Hindlimb muscle (tissue), 1 donor: ENCODE measurements around the gene KLHL29. TPM values are rescaled to one million over a fixed set of nuclear protein-coding genes. Genes with fewer than 3 reads are reported as not detected.

Experiments
- DNase-seq: peaks from one replicate; pipeline ENCODE4 v3.0.0-alpha.2; 2013
- polyA plus RNA-seq: library from polyadenylated mRNA; unstranded; fragments of 120-200 nt; gene quantifications from one replicate; pipeline ENCODE4 v1.2.1, GENCODE V29; 2013; ENCODE audit not compliant: insufficient read length

Gene KLHL29
- polyA plus RNA-seq, 1 donor = 7.6 TPM

DNA sequence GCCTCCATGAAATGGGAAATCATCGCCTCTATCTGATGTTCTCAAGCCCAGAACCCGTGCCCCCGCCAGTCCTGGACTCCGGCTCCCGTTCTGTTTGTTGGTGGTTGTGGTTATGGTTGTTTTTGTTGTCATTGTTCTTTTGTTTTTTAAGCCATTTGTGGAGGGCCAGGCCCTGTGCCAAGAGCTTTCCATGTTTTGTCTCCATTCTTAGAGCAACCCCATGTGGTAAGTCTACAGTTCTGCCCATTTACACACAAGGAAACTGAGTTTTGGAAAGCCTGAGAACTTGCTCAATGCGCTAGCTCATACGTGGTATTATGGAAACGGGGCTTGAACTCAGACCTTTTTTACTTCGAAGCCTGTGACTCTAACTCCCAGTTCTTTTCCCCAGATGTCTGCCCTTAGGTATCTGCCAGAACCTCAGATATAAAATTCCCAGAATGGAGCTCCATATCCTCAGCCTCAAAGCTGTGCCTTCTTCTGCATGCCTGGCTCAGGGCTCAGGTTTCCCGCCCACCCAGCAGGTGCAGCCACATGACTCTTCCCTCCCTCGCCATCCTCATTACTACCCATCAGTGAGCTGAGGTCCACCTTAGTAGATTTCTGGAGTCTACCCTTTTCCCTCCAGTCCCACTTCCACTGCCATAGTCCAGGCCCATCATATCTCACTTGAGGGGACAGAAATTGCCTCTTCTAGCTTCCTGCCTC is 194.1 kb downstream of the KLHL29 start:
- no peak for DNase-seq

DNA sequence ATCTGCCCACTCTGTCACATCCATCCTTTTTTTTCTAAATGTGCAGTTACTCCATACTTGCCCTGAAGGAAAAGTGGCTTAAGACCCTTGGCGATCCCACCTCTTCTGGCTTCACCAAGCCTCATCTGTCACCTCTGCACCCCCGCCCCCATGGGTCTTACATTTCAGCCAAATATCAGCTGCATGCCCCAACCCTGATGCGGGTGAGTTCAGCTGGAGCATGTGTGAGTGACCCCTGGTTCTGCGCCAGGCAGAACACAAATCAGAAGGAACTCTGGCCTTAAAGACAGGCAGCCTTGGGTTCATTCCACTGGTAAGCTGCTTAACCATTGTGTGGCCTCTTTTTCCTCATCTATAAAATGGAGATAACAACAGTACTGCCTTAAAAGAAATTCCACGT is 194.7 kb downstream of the KLHL29 start:
- DNase-seq = no peak

DNA sequence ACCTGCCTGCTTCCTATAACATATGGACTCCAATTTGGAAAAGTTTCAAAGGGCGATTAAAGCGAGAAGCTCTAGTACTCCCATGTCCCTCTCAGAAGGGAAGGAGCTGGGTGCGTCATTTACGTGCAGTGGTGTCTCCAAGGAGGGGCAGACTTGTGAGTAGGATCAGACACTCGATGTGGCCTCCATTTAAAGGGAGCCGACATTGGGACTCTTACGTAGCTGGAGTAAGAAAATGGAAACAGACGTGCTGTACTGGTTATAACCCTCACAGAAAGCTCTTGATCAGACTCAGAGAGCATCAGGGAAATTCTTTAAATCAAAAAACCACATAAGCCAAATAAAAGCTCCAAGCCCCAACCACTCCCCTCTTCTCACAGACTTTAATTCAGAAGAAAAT is 198.5 kb downstream of the KLHL29 start:
- DNase-seq = no peak

DNA sequence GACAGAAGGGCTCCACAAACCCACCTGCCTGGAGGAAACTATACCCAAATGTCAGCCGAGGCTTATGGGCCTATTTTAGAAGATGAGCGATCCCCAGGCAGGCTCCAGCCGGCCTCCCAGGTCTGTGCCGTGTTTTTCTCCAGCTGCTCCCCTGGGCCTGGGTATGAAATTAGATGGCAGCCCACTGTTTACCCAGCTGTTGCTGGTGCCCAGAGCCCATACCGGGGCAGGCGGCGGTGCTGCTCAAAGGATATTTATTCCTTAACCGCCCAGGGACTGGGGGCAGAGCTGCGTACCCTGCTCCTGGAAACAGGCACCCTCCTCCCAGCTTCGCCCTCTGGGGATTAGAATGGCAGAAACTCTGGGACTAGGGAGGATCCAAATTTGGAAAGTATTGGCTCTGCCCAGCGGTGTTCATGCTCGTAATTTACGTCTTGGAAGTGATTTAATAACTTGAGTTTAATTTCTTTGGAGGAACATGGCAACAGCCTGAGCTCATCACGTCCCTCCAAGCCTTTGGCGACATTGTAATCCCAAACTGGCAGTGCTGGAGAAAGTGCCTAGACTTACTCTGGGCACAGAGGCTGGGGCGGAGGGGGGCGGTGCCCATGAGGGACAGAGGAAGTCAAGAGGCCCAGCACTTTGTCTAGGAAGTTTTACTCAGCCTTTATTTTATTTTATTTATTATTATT is 199.2 kb downstream of the KLHL29 start:
- DNase-seq = peak; percentile 29

DNA sequence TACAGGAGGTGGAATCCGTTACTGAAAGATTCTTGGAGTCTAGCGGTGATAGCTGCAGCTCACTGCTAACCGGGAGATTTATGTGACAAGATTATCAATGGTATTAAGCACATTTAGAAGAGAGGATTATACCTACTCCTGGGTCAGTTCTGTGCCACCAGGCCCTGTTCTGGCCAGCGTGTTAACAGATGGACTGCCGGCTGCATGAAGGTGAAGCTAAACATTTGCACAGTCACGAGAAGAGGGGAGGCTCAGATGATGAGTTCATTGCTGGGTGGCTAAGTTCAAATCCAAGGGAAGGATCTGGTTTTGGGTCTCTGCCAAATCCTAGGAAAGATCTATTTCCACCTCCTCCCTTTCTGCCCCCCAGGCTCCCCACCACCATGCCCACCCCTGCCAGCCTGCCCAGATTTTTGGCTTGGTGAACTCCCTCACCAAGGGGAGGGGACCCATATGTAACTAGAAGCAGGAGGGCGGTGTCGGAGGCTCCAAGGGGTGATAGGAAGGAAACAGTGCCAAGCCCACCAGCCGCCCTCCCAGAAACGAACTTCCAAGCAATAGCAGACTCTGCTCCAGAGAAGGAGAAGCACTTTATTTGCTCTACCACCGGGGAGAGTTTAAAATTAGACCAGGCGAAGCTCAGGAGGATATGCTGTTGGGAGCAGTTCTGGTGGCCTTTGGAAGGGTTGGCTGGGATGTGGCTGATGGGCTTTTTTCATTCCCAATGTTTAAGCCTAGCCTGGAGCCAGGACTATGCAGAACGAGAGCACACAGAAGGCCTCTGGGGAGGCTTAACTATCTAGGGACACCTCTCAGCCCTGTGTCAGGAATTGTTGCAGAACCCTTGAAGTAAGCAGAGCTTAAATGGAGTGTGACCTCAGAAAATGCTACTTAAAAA is 200.5 kb downstream of the KLHL29 start:
- no peak for DNase-seq

DNA sequence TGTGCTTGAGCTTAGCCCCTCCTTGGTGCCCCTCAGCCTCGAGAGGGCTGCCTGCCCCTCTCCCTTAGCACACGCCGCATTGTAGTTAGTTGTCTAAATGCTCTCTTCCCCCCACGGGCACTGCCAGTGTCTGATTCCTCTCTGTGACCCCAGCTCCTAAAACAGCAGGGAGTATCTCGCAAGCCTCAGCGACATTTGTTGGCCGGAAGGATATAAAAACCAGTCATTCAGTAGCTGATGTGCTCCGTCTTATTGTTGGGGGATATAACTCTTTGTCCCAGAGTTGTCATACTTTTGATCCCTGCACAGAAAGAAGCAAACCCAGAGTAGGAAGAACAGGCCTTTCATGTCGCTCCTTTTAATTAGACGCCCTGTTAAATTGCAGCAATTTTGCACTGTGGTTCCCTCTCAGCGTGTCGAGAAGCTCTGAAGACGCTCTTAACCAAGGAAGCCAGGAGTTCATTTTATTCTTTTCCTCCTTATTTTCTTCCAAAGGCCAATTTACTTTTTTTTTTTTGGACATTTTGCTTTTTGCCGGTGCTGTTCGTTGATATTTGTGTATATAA is 201.8 kb downstream of the KLHL29 start:
- DNase-seq = no peak

DNA sequence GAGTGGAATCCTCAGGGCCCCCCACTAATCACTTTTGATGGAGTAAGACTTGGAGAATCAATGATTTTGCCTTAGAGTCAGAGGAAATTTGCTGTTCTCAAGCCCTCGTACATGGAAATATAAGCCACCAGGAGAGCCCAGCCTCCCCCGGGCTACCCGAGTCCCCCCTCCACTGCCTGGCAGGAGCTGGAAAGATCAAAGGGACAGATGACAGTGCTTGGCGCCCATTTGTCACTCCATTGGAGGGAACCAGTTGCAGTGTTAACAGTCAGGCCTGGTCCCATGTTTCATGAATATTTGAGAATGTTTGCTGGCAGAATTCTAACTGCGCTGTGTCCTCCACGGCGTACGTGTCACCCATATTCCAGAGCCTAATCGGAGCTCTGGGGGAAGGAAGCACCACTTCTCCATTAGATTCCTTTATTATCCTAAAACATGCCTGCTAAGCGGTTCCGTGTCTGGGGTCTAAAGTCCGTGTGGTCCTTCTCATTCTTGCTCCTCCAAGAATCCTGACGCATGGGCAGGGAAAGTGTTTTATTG is 202.4 kb downstream of the KLHL29 start:
- no peak for DNase-seq

DNA sequence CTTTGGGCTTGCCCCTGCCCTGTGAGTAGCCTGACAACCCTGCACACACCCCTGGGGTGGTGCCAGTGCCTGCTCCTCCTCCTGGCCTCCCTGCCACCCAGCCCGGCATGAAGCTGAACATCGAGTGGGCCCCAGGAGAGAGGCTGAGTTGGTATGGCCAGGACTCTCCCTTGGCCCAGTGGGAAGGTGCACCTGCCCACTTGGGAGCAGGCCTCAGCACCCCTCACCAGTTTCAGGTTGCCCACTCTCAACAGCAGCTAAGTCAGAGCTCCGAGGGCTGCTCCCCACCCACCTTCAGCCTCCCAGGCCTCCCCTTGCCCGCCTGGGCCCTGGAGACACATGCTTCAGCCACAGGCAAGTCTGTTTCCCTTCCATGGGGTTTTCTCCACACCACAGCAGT is 203.1 kb downstream of the KLHL29 start:
- no peak for DNase-seq

DNA sequence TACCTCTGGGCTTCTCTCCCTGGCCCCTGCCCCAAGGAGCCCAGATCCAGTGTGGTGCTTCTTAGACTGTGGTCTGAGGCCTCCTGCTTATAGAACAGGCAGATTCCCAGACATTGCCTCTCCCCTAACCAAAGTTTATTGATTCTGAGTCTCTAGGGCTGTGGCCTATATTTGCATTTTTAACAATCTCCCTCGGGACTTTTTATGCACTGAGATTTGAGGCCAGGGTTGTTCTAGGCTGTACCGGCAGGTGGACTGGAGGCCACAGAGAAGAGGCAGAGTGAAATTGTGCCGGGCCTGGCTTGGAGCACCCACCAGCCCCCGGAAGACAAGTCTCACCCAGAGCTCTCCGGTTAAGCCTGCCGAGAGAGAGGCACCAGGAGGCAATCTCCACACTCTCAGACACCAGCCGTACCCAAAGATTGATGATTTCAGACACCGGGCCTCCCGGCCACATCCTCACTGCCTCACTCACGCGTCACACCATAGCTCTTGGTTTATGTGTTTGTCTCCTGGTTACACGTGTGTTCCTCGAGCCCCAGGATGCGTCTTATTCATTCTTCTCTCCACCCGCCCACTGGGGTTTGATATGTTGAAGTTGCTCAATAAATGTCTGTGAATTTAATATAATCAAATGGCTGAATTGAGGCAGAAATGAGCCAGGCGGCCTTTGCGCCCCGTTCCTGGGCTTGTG is 203.7 kb downstream of the KLHL29 start:
- DNase-seq = no peak

DNA sequence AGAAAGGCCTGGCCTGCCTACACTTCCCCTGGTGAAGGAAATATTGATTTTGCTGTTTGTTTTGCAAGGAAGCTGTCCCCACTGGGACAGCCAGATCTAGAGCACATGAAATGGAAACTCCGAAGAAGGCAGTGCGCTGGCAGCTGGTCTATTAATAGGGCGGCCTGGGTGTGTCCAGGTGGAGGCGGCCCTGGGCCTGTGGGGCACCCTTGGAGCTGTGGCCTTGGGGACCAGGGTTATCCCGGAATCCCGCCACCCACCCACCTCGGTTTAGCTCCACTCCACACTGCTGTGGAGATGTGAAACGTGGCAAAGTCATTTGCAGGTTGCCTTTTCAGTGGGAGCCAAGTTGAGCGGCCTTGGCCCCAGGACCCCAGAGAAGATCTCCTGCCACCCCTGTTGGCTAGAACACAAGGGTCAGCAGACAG is 204.3 kb downstream of the KLHL29 start:
- DNase-seq = no peak

DNA sequence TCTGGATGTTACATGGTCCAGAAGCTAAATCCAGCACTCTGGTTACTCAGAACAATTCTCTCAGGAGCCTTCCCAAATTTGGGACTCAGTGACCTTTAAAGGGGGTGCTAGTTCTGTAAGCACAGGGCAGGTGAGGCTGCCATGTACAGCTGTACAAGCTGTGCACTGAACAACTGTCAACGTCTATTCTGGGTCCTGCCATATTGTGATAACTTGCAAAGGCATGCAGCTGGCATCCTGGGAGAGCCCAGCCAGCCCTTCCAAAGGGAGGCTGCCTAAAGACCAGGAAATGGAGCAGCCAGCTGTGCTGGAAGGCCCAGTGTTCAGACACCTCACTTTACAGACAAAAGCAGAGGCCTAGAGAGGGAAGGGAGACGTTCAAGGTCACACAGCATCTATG is 204.8 kb downstream of the KLHL29 start:
- DNase-seq = no peak

DNA sequence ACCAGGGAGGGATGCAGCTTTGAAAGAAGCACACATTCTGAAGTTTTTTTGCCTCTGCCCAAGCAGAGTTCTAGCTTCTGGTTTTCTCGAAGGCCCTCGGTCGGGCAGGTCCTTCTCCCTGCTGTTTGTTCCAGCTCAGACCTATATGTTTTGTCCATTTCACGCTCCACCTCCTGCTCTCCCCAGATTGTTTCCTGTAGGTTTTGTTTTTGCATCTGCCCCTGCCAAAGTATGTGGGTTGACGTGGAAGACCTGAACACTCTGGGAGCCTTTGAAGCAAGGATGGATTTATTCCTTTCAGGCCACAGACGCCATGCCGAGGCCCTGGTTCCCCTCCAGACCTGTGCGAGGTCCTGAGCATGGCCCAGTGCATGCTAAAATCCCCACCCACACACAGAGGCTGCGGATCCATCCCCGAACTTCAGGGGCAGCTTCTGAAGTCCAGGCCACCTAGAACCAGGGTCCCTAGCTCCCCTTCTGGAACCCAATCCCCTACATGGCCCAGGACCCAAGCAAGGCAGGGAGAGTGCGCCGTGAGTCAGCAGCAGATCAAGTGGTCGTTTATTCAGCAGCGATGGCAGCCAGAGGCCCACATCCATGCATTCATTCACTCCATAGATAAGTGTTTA is 205.4 kb downstream of the KLHL29 start:
- DNase-seq = no peak

DNA sequence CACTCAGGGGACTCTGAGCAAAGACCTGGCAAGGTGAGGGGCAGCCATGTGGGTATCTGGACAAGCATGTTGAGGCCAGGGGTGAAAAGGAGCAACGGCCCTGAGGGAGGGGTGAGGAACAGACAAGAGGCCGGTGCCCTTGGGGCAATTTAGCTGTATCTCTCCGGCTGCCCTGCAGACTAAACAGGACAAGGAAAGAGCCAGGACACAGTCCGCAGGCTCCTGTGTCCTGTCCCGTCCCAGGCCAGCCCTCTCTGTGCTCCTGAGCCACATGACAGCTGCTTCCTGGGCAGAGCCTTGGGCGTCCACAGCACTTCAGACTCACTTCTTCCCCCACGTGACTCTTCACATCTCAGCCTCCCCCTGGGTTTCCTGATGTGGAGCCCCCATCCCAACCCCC is 206.1 kb downstream of the KLHL29 start:
- no peak for DNase-seq

DNA sequence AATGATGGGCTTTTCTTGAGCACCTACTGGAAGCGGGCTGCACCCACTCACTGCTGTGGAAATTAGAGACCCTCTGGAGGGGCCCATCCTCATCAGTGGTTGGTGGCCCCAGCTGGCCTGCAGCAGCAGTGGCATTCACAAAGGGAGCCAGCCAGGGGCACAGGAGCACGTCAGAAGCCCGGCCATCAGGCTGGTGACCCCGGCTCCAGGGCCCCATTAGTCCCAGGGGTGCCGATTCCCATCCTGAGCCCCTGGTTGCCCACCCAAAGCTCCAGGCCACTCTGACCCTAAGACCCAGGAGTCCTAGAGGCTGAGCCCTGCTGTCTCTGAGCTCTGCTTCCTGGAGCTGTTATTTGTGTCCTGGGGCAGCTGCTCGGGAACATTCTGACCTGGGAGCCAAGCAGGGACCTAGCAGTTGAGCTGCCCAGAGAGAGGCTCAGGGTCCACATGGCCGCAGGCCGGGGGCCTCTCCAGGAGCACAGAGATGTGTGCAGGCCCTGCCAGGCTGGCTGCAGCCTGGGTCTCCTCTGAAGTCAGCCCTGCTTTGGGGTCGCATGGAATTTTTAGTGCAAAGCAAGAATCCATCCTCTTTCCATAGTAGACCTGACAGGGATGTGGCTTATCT is 207.2 kb downstream of the KLHL29 start:
- no peak for DNase-seq

DNA sequence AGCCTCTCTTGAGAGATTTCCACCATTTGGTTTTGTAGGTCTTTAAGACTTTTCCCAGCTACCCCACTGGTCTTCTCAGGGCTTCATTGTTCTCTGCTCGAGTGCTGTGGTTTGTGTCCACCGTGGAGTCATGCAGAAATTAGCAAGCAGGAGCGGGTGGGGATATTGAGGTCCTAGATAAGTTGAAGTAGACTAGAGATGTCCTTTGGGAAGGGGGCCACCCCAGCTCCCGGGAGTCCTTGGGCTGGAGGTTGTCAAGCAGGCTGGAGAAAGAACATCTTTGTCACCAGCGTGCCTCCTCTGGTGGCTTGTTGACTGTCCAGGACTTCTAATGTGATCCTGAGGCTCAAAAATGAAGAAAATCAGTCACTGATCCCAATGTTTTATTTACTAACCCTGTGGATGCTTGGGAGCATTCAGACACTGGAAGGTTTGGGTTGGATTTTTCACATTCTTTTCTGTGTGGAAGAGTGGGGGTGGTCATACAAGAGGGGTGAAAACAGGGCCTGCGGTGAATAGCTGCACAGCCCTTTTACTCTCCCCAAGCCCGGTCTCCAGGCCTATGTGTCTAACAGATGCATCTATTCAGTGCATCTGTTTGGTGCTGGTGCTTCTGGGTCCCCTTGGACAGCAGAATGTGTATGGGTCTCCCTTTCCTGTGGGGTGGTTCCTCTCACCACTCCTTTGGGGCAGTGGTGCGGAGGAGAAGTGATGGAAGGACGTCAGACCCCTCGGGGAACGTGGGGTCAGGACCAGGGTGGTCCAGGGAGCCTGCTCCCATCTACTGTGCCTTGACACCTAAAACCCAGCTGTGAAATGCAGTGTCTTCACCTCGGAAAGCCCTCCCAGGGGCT is 208.1 kb downstream of the KLHL29 start:
- DNase-seq = no peak

DNA sequence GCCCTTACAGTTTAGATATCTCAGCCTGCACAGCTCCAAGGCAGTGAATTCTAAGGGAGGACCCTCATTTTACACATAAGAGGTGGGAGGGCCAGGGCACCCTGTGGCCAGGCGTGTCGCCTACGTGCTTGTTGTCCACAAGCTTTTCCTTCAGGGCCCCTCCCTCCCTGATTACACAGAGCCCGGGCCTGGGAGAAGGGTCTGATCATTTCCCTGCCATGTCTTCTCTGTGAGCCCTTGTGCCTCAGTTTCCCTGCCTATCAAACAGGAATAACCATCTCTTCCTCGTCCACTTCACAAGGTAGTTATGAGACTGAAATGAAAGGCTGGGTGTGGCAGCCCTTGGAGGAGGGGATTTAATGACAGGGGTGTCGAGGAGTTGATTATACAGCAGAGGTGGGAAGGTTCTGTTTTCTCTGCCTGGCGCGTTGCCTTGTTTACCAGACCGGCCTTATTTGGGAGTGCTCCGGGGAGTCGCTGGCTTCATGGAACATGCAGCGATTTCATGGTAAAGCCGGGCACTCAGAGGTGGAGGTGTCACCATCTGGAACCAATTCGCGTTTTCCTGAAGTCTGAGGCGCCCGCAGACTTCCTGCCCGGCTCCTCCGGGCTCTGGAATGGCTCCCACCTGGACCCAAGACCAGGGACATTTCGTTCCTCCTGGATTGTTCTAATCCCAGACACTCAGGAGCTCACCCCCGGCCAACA is 208.9 kb downstream of the KLHL29 start:
- DNase-seq = no peak

DNA sequence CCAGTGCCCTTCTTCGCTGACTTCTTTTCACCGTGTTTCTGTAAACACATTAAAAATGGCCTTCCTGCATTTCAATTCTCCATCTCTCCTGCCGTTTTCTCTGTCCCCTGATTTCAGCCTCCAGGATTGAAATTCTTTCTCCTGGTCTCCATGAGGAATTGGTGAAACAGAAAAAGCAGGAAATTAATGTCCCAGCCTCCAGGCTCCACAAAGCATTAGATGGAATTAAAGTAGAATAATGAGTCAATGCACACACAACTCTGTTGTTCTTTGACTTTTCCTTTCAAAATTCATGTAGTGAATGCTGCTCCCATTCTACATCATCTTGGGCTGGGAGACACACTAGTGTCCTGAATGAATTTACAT is 209.5 kb downstream of the KLHL29 start:
- no peak for DNase-seq

DNA sequence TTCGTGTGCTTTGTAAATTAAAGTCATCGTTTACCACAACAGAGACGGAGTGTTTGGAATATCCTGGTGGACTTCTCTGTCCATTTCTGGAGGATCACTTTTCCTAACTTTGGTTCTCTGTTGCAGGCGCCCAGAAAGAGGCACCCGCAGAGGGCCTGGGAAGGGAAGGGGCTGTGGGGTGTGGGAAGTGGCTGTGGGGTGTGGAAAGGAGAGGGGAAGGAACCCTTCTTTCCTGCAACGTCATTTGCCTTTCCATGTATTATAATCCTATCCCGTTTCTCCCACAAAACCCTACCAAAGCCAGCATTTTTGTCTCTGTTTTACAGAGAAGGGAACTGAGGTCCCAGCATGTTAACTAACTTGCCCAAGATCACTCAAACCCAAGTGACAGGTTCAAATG is 210.0 kb downstream of the KLHL29 start:
- DNase-seq = no peak

DNA sequence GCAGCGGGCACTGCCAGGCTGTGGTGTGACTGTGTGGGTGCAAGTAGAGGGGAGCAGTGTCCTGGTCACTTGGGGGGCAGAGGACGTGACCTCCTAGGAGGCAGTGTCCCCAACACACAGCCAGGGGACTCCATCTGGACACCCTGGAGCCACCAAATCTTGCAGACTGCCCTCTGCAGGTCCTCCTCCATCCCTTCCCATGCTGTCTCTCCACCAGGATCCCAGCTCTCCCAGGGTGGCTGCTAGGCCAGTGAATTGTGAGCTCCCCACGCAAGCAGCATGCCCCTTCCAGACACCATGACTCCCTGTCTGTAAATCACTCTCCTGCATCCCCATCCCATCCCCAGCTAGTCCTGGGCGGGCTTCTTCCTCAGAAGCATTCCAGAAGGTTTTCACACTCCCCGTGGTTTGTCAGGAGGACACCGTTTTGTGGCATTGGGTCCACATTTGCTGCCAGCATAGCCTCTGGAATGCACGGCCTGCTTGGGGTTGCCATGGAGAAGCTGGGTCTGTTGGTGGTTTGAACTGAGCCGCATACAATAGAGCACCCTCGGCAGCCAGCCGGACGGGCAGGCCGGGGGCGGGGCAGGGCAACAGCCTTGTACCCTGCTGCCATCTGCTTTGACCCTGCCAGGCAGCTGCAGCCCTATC is 210.7 kb downstream of the KLHL29 start:
- no peak for DNase-seq
